ENCODE results near the gene SERPIND1. TPM values are rescaled to one million over a fixed set of nuclear protein-coding genes. Genes with fewer than 3 reads are reported as not detected.

SERPIND1 gene
- total RNA-seq, 1 donor from 2014 or later, result not detected

DNA sequence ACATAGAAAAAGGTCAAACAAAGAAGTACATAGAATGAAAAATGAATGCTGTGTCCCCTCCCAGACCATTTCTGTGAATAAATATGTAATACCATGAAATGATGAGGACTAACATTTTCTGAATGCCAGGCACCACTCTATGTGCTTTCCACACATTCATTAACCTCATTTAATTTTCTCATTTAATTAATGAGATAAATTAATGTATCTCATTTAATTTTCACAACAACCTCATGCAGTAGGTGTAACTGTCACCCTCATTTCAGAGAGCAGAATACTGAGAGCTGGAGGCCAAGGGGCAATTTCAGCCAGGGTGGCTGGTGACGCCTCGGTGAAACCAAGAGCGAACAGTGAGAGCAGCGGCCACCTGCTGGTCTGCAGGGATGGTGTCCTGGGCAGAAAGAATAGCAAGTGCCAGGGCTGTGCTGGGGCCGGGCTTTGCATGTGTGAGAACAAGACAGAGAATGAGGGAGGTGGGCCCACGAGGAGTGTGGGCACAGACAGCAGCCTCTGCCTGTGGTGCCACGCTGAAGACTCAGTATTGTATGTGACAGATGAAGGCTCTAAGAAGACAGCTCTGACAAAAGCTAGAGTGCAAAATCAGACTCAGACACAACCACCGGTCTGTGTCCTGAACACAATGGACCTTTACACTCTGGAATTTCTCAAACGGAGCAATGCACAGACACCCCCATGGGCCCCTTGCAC lies 1.8 kb upstream of the SERPIND1 start:
- intact Hi-C loops (cut with micrococcal nuclease), result no loop called here

DNA sequence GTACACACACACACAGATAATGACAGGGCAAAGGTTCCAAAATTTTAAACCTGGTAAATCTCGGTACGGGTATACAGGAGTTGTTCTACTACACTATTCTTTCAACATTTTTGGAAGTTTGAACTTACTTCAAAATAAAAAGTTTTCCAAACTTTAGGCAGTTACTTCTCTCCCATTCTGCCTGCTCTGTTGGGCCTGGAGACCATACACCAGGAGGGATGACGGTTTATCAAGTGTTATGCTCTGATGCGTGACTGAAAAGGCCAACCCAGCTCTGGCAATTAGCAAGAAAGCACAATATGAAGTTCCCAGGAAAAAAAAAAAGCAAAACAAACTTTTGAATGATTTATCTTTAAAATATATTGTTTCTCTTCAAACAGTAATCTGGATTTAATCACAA lies 969 bp downstream of the SERPIND1 start:
- intact Hi-C loops (cut with micrococcal nuclease), result no loop called here

DNA sequence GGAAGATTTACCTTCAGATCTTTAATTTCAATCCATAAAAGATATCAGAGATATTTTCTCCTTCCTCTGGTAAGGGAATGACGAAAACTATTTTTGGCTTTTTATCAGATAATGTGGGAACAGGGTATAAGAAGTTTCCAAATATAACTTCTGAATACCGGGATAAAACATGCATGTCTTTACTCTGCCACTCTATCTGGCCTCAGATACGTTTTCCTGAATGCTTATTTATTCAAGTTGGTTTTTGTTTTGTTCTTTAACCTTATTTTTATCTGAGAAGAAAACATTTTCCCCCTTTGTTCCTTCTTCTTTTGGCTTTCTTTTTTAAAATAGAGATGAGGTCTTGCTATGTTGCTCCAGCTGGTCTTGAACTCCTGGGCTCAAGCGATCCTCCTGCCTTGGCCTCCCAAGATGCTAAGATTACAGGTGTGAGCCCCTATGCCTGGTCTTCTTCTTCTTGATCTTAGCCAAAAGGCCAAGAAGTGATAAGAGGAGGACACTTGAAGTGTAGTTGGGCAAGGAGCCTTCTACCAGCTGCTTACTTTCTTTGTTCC lies 1.5 kb downstream of the SERPIND1 start:
- intact Hi-C loops (cut with micrococcal nuclease), result no loop called here

DNA sequence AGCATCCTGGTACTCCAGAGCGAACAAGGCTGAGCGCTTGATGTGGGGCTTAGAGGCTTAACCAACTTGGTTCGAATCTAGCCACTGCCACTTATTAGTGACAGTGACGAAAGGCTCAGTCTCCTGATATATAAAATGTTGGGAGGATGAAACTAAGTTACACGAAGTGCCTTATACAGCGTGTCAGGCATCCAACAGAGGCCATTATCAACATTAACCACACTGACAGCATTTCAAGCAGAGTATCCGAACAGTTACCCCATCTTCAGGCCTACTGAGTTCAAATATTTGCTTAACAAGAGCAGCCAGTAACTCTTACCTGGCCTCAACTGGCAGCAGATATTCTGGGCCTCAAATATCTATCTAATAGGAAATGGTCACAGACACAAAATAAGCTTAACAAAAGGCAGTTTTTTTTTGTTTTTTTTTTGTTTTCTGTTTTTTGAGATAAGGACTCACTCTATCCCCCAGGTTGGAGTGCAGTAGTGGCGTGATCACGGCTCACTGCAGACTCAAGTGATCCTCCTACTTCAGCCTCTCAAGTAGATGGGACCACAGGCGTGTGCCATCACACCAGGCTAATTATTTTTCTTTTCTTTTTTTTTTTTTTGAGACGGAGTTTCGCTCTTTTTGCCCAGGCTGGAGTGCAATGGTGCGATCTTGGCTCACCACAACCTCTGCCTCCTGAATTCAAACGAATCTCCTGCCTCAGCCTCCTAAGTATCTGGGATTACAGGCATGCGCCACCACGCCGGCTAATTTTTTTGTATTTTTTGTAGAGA lies 2.9 kb downstream of the SERPIND1 start:
- intact Hi-C loops (cut with micrococcal nuclease), result no loop called here

DNA sequence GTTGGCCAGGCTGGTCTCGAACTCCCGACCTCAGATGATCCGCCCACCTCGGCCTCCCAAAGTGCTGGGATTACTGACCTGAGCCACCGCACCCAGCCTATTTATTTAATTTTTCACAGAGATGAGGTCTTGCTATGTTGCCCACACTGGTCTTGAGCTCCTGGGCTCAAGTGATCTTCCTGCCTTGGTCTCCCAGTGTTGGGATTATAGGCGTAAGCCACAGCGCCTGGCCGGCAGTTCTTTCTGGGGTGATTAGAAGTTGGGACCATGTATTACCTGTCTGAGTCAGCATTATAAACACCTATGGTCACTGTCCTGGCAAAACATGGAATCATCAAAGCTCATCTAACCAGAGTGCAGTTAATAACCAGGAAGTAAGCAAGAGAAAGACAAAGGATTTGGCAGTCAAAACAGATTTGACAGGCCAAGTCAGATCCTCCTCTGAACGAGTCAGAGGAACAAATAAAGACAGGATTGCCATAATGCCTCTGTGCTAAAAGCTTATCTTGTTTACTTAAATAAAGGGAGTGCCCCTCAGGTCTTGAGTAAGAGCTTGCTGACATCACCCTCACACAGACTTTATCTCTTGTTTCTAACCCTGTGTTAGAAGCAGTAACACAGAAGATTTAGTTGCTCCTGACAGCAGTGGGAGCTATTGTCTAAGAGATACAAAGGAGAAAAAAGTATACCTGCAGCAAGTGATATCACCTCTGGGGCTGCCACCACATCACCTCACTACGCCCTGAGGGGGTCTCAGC lies 3.7 kb downstream of the SERPIND1 start:
- intact Hi-C loops (cut with micrococcal nuclease), result no loop called here

DNA sequence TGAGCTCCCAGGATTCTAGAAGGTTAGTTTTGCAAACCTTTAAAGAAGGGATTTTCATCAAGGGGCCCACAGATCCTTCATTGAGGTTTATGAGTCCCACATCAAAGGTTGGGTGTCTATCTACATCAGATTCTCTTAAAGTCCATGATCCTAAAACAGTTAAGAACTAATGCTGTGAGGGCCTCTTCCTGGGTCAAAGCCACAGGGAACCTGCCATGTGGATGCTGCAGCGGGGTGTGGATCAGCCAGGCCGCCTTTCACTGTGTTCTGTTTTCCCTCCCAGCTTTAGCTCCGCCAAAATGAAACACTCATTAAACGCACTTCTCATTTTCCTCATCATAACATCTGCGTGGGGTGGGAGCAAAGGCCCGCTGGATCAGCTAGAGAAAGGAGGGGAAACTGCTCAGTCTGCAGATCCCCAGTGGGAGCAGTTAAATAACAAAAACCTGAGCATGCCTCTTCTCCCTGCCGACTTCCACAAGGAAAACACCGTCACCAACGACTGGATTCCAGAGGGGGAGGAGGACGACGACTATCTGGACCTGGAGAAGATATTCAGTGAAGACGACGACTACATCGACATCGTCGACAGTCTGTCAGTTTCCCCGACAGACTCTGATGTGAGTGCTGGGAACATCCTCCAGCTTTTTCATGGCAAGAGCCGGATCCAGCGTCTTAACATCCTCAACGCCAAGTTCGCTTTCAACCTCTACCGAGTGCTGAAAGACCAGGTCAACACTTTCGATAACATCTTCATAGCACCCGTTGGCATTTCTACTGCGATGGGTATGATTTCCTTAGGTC lies 5.3 kb downstream of the SERPIND1 start:
- intact Hi-C loops (cut with micrococcal nuclease), result no loop called here

DNA sequence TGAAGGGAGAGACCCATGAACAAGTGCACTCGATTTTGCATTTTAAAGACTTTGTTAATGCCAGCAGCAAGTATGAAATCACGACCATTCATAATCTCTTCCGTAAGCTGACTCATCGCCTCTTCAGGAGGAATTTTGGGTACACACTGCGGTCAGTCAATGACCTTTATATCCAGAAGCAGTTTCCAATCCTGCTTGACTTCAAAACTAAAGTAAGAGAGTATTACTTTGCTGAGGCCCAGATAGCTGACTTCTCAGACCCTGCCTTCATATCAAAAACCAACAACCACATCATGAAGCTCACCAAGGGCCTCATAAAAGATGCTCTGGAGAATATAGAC lies 5.9 kb downstream of the SERPIND1 start:
- intact Hi-C loops (cut with micrococcal nuclease), result no loop called here

DNA sequence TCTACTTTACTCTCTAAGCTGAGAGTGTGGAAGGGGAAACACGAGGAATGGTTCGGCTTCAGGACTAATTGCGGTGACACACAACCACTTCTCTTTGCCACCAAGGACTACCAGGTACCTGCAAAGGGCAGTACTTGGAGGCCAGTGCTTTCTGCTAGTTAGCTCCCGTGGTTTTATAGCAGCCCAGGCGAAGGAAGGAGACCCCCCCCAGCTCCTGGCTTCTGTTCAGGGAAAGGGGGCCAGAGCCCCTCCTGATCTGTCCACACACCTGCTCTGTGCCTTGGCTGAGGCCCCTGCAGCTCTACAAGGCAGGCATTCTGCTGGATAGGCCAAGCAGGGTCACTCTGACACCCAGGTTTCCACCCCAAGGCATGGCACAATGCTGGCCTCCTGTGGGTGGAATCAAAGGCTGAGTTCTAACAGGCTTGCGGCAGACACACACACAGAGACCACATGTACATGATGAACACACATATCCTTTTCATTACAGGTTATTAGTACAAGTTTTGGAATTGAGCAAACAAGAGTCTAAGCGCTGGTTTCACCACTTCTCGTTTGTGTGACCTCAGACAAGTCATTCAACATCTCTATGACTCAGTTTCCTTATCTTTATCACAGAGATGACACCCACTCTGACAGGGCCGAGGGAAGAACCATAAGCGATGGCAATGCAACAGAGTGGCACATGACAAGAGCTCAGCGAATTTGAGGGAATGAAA lies 7.5 kb downstream of the SERPIND1 start:
- intact Hi-C loops (cut with micrococcal nuclease), result no loop called here

DNA sequence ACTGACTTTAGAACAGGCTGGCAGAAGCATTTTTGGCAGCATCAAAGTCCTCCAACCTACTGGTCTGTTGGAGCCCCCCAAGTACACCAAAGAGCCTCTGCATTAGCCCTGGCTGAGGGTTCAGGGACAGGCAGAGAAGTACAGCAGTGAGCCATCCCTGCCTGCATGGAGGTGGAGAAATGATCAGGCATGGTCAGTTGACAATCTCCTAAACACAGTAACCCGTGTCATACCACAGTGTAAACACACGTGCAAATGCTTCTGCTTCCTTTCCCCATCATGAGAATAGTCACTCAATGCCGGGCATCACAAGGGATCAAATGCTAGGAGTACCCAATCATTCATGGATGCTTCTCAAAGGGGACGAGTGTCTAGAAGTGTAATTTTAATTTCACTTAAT lies 8.2 kb downstream of the SERPIND1 start:
- intact Hi-C loops (cut with micrococcal nuclease), result no loop called here

DNA sequence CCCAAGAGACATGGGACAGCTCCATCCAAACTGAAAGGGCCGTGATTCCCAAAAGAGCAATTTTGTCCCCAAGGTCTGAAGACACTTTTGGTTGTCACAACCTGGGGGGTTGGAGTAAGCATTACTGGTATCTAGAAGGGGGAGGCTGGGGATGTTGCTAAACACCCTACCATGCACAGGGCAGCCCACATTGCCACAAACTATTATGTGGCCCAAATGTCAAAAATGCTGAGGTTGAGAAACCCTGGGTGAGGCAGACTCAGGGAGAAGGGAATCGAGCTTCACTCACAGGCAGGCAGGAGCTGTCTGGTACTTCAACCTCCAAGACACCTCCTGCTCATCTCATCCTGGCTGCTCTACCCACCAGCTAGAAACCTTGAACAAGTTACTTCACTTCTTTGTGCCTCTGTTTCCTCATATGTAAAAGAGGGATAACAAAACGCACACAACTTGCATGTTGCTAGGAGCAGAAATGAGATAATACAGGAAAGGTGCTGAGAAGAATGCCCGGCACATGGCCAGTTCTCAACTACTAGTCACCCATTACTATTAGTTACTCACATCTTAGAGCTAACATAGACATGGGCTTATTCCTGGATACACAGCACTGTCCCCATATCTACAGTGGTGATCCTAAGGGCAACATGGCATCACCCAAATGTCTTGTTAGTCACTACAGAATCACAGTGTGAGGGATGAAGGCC lies 8.8 kb downstream of the SERPIND1 start:
- intact Hi-C loops (cut with micrococcal nuclease), result no loop called here

DNA sequence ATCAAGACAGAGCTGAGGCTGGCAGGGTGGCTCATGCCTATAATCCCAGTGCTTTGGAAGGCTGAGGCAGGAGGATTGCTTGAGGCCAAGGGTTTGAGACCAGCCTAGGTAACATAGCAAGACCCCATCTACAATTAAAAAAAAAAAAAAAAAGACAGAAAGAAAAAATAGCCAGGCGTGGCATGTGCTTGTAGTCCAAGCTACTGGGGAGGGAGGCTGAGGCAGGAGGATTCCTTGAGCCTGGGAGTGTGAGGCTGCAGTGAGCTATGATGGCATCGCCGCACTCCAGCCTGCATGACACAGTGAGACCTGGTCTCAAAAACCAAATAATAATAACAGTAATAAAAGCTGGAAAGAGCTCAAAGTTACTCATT lies 9.4 kb downstream of the SERPIND1 start:
- intact Hi-C loops (cut with micrococcal nuclease), result no loop called here

DNA sequence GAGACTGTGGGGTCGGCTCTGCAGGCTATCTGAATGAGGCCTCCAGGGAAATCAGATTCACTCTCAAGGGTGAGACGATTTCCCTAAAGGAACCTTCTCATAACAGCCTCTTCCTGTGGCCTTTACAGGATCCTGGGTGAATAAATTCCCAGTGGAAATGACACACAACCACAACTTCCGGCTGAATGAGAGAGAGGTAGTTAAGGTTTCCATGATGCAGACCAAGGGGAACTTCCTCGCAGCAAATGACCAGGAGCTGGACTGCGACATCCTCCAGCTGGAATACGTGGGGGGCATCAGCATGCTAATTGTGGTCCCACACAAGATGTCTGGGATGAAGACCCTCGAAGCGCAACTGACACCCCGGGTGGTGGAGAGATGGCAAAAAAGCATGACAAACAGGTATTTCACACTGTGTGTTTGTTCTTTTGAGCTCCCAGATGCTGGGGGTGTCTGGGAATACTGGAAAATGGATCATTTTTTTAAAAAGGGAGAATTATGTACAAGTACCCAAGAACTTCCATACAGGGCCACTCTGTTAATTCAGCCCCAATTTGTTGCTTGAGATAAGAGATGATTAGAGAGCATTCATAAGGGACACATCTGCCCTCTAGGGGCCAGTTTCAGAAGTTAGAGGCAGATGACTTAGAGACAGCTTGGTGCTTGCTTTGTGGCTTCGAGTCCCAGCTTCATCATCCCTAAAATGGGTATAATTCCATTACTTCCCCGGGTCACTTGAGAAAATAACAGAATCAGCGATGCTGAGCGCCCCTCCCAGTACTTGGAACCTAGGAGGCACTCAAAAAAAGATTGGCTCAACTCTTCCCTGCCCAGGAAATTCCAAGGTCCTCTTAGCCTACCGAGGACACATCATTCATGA lies 10.2 kb downstream of the SERPIND1 start:
- intact Hi-C loops (cut with micrococcal nuclease), result loop anchor here (1.0 kb wide), 1 partner anchor 178 kb away; no protein-coding TSS in a partner anchor

DNA sequence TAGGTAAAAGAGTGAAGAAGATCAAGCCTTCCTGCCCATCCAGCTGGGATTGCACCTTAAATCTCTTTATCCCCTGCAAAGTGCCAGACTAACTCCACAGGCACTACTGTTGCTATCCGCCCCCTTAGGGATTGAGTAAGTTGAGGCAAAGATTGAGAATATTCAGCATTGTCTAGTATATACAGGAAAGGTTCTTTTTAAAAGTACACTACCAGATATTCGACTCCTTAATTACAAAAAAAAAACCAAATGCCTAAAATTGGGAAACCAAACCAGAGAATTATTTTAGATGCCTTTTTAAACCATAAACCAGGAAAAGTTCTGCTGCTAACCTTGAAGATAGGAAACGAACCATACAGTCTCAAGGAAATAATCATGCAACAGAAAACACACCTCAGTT lies 11.5 kb downstream of the SERPIND1 start:
- intact Hi-C loops (cut with micrococcal nuclease), result no loop called here

DNA sequence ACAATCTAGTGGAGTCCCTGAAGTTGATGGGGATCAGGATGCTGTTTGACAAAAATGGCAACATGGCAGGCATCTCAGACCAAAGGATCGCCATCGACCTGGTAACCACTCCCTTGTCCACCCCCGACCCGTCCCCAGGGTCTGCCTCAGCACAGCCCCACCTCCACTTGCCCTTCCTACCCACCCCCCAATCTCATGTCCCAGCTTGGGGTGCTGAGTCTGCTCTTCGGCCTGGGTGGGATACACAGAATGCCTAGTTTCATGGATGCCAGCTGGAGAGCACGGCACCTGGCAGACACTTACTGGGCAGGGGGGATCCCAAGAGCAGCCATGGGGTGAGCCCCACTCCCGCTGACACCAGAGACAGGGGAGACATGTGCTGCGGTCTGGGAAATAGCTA lies 12.1 kb downstream of the SERPIND1 start:
- intact Hi-C loops (cut with micrococcal nuclease), result no loop called here

DNA sequence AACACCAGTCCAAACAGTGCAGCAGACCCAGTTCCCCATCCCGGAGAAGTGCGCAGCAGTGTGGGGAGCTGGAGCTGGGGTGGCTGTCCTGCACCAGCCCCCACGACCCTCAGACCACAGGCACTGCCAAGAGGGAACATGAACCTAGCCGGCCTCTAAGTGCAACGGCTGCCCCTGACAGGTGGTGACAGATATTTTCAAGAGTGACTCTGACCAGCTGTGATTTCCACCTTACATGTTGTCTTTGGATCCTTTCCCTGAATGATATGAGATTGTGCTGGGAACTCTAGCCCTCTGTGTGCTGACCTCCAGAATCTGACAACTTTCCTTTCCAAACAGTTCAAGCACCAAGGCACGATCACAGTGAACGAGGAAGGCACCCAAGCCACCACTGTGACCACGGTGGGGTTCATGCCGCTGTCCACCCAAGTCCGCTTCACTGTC lies 12.6 kb downstream of the SERPIND1 start:
- intact Hi-C loops (cut with micrococcal nuclease), result no loop called here

DNA sequence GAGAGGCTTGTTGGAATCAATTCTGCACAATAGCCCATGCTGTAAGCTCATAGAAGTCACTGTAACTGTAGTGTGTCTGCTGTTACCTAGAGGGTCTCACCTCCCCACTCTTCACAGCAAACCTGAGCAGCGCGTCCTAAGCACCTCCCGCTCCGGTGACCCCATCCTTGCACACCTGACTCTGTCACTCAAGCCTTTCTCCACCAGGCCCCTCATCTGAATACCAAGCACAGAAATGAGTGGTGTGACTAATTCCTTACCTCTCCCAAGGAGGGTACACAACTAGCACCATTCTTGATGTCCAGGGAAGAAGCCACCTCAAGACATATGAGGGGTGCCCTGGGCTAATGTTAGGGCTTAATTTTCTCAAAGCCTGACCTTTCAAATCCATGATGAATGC lies 13.3 kb downstream of the SERPIND1 start:
- intact Hi-C loops (cut with micrococcal nuclease), result no loop called here

DNA sequence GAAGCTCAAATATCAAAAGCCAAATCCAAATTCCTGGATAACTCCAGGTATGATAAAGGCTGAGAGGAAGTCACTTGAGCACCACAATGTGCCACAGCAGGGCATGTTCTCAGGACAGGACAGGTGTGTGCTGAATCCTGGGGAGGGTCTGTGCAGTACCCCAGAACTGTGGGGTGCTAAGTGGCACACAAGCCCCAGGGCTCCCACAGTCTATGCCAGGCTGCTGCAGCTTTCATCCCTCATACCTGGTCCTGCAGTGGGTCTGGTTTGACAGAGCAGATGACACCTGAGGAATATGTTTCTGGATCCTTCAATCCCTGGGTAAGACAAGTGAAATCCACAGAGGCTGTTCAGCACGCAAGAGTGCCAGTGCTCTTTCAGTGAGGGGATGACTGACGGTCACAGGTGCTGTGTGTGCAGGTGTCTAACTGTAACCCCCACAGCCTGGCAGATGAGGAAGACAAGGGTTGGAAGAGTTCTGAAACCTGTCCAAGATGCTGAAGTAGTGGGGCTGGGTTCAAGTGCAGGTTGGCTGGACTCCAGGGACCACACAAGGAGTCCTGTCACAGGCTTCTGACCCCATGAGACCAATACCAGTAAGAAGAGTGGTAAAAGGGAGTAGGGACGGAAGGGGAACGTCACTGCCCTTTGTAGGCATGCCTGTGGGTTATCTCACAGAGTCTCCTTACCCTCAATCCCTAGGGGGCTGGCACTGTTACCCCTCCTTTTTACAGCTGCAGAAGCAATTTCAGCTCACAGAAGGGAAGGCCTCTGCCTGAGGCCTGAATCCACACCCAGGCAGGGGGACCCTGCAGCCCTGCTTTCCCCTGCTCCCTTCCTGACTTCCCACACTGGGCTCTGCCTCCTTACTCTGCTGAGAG lies 14.1 kb downstream of the SERPIND1 start:
- intact Hi-C loops (cut with micrococcal nuclease), result no loop called here

Measured in T-helper 1 cell treated with Interleukin-12 subunit alpha and Interleukin-12 subunit beta and Interleukin-4 antibody, amounts not matched to agents 30 ng/mL and 1 ng/mL, for 36 hours (primary cell).